SKM-1 (cell line): ENCODE measurements around the gene KLF3.
A peak's percentile ranks its signal among the peaks of the same experiment; 100 is the strongest.

Experiments
- DNase-seq: peaks from one replicate; lab custom pipeline; 2025; ENCODE audit not compliant: unreplicated experiment; lab: John Stamatoyannopoulos, UW

The KLF3 gene

GRCh38 chr4:38694330-38694729, 30.3 kb downstream of the KLF3 start:
- DNase-seq, result no peak

- no peak for DNase-seq
These were observed 31.8 kb downstream of the KLF3 start for GRCh38 chr4:38695809-38696208.

GRCh38 chr4:38696697-38697096, 32.7 kb downstream of the KLF3 start:
- DNase-seq, result no peak

- DNase-seq, result no peak
These were observed 34.2 kb downstream of the KLF3 start for GRCh38 chr4:38698176-38698575.

GRCh38 chr4:38699112-38699511, 35.1 kb downstream of the KLF3 start:
- DNase-seq, result no peak

GRCh38 chr4:38703635-38704034, 39.6 kb downstream of the KLF3 start:
- no peak for DNase-seq

GRCh38 chr4:38704622-38705154, 40.7 kb downstream of the KLF3 start:
- no peak for DNase-seq

- no peak for DNase-seq
These were observed 42.3 kb downstream of the KLF3 start for GRCh38 chr4:38706301-38706700.

GRCh38 chr4:38710053-38710452, 46.1 kb downstream of the KLF3 start:
- DNase-seq, result no peak

- DNase-seq, result no peak
These were observed 47.1 kb downstream of the KLF3 start for GRCh38 chr4:38711066-38711465.

GRCh38 chr4:38715050-38715449, 51.1 kb downstream of the KLF3 start:
- no peak for DNase-seq

- DNase-seq, result no peak
These were observed 52.3 kb downstream of the KLF3 start for GRCh38 chr4:38716256-38716655.

GRCh38 chr4:38717604-38718003, 53.6 kb downstream of the KLF3 start:
- DNase-seq, result no peak

- DNase-seq, result no peak
These were observed 59.1 kb downstream of the KLF3 start for GRCh38 chr4:38723114-38723513.

- no peak for DNase-seq
These were observed 59.9 kb downstream of the KLF3 start for GRCh38 chr4:38723726-38724474.

- peak; percentile 19 for DNase-seq
These were observed 60.4 kb downstream of the KLF3 start for GRCh38 chr4:38724475-38724808.

GRCh38 chr4:38728631-38729141, 64.7 kb downstream of the KLF3 start:
- DNase-seq, result no peak

GRCh38 chr4:38730493-38730829, 66.5 kb downstream of the KLF3 start:
- DNase-seq, result no peak

- DNase-seq, result peak; percentile 69
These were observed 67.0 kb downstream of the KLF3 start for GRCh38 chr4:38730830-38731646.

- no peak for DNase-seq
These were observed 69.7 kb downstream of the KLF3 start for GRCh38 chr4:38733663-38734062.

GRCh38 chr4:38734446-38734845, 70.4 kb downstream of the KLF3 start:
- DNase-seq, result no peak

- no peak for DNase-seq
These were observed 70.9 kb downstream of the KLF3 start for GRCh38 chr4:38734911-38735310.
